Mucosa of descending colon (tissue), 3 donors: ENCODE measurements around the gene INO80E. TPM values are rescaled to one million over a fixed set of nuclear protein-coding genes. Genes with fewer than 3 reads are reported as not detected.

Experiments used
- ATAC-seq: fragments of 200-7000 bp; cut with Tn5 transposase; one replicate; pipeline ENCODE4 v1.9.1; 2020; ENCODE audit warnings: mild to moderate bottlenecking, moderate library complexity
- DNase-seq, 3 donors: peaks; one replicate each; pipeline ENCODE4 v3.0.0-alpha.2; 2020
- H3K36me3 ChIP-seq: fragments of 200-600 bp; one replicate; pipeline ENCODE4 v1.8.0; 2021; ENCODE audit warnings: low read depth, mild to moderate bottlenecking
- H3K4me1 ChIP-seq: fragments of 200-600 bp; one replicate; pipeline ENCODE4 v1.8.0; 2021; ENCODE audit warnings: low read depth, mild to moderate bottlenecking
- H3K4me3 ChIP-seq: fragments of 200-600 bp; one replicate; pipeline ENCODE4 v1.8.0; 2021; ENCODE audit warnings: mild to moderate bottlenecking
- H3K9me3 ChIP-seq: fragments of 200-600 bp; one replicate; pipeline ENCODE4 v1.8.0; 2021; ENCODE audit warnings: mild to moderate bottlenecking
- intact Hi-C, 2 donors: fragments of 100-400 bp; cut with DNase I in 1 of 2; cut with micrococcal nuclease in 1 of 2; formaldehyde crosslinking; loops; one replicate each; pipeline versions ENCODE4 v1.11.0 to v1.11.1; 2022; cut with DNase I, micrococcal nuclease
- total RNA-seq, 3 donors: library from RNA; stranded (reverse); fragmentation: NEBNext Ultra II Directional in 2 of 3; extraction: Animal tissue kit (Norgen Biotek cat#: 25700) in 2 of 3; gene quantifications; one replicate each; pipeline versions ENCODE4 v1.2.1 to v1.2.4, GENCODE V29; 2021 to 2023
- TF ChIP-seq, protein P1 (sequence below): fragments of 200-600 bp; IDR thresholded peaks from one replicate; pipeline ENCODE4 v1.8.0; 2022; ENCODE audit warnings: antibody characterized with exemption, mild to moderate bottlenecking
- donor health status: DM: no; HTN: no; CAD: no; lungs with moderate emphysema.
- donor health status: DM: no; HTN: no; CAD: no.
- donor health status: DM: no; HTN: yes; CAD: no.

Gene INO80E
- total RNA-seq, 3 donors from 2014 or later: 71.2 to 79.5 (median 78.4) TPM

DNA sequence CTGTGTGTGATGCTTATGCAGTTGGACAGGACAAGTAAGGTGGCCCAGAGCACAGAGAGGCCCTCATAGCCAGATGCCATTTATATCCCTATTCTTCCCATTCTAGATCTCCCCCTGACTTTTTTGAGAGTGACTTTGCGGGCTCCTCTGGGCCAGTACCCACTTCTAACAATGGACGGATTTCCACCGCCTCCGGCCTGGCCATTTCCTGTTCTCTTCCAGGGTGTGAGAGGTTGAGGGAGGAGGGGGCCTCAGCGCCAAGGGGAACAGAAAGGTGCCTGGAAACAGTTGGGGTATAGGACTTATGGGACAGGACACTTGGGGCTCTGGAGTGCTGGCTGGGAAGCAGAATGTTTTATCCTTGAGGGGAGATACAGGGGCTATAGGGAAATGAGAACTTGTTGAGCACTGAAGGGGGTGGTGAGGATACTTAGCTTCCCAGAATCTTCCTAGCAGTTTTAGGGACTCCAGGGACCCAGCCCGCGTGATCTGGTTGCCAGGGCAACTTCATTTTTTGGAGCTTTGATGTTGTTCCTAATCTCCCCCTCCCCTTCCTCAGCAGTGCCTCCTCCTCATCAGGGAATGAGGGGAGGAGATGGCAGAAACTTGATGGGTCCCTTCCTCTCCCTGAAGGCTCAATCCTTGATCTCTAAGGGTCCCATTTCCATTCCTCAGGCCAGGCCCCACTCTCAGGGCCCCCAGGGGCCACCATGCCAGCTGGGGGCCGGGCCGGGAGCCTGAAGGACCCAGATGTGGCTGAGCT lies 18.8 kb upstream of the INO80E start:
- no peak for DNase-seq
- TF ChIP-seq, protein P1, sequence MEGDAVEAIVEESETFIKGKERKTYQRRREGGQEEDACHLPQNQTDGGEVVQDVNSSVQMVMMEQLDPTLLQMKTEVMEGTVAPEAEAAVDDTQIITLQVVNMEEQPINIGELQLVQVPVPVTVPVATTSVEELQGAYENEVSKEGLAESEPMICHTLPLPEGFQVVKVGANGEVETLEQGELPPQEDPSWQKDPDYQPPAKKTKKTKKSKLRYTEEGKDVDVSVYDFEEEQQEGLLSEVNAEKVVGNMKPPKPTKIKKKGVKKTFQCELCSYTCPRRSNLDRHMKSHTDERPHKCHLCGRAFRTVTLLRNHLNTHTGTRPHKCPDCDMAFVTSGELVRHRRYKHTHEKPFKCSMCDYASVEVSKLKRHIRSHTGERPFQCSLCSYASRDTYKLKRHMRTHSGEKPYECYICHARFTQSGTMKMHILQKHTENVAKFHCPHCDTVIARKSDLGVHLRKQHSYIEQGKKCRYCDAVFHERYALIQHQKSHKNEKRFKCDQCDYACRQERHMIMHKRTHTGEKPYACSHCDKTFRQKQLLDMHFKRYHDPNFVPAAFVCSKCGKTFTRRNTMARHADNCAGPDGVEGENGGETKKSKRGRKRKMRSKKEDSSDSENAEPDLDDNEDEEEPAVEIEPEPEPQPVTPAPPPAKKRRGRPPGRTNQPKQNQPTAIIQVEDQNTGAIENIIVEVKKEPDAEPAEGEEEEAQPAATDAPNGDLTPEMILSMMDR: no peak
- H3K4me3 ChIP-seq: no peak overlapping the region
- no peaks in the 10 kb centered on the region for H3K9me3 ChIP-seq
- no peaks in the 10 kb centered on the region for H3K36me3 ChIP-seq
- no peak for ATAC-seq
- peaks cover 24% of the 10 kb centered on the region for H3K4me1 ChIP-seq
- intact Hi-C loops: no loop called here

DNA sequence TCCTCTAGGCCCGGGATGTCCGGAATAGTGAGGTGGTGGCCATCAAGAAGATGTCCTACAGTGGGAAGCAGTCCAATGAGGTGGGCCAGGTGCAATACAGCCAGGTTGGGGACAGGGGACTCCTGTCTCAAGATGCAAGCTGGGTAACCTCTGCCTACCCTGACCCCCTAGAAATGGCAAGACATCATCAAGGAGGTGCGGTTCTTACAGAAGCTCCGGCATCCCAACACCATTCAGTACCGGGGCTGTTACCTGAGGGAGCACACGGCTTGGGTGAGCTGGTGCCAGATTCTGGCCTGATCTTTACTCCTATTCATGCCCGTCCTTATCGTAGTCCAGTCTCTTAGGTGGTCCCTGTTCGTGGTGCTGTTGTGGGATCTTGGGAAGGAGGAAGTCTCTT lies 18.0 kb upstream of the INO80E start:
- no peaks in the 10 kb centered on the region for H3K9me3 ChIP-seq
- H3K4me1 ChIP-seq: peaks cover 24% of the 10 kb centered on the region
- H3K36me3 ChIP-seq: peaks cover 3% of the 10 kb centered on the region
- no peak for DNase-seq
- H3K4me3 ChIP-seq: no peak overlapping the region
- intact Hi-C loops: no loop called here
- ATAC-seq: no peak
- TF ChIP-seq, protein P1: no peak

DNA sequence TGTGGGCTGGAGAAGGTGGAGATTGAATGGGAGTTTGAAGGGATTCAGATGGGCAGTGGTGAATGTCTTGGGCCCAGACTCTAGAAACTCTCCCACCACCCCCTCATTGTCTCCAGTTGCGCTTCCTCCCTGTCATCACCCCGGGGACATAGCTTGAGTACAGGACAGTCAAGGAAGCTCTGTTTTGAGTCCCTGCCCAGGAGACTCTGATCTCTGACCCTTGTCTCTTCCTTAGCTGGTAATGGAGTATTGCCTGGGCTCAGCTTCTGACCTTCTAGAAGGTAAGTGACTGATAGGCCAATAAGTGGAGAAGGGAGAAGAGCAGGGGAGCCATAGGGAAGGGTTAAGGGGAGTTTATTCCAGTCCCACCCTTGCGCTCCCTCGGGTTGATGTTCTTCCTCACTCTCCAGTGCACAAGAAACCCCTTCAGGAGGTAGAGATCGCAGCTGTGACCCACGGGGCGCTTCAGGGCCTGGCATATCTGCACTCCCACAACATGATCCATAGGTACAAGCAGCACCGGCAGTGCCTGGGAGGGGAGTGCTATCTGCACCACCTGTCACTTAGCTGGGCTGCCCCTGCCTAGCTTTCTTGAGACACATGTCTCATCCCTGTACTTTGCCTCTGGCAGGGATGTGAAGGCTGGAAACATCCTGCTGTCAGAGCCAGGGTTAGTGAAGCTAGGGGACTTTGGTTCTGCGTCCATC lies 17.3 kb upstream of the INO80E start:
- intact Hi-C loops: no loop called here
- Histone ChIP-seq H3K9me3 (no peaks in the 10 kb centered on the region), H3K36me3 (peaks cover 9% of the 10 kb centered on the region), H3K4me1 (peaks cover 24% of the 10 kb centered on the region), H3K4me3 (no peak overlapping the region)
- TF ChIP-seq, protein P1: no peak
- no peak for ATAC-seq
- no peak for DNase-seq

DNA sequence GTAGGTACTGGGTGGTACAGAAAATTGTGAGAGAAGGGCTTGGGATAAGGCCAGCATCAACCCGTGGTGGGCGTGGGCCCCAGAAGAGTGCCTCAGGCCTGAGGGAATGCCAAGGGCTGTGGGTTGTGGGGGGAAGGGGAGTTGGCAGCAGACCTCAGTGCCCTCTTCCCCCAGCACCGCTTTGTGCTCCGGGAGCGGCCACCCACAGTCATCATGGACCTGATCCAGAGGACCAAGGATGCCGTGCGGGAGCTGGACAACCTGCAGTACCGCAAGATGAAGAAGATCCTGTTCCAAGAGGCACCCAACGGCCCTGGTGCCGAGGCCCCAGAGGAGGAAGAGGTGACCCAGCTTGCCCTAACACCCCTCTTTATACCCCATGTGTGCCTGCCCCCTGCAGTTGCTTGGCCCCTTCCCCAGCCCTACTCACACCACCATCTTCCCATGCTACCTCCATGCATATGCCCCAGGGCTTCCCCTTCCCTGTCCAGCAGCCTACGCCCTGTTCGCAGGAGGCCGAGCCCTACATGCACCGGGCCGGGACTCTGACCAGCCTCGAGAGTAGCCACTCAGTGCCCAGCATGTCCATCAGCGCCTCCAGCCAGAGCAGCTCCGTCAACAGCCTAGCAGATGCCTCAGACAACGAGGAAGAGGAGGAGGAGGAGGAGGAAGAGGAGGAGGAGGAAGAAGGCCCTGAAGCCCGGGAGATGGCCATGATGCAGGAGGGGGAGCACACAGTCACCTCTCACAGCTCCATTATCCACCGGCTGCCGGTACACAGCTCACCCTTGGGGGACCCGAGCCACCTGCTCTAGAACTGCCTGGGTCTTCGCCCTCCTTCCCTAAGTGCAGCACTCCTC lies 13.3 kb upstream of the INO80E start:
- H3K4me1 ChIP-seq: no peaks in the 10 kb centered on the region
- no peaks in the 10 kb centered on the region for H3K9me3 ChIP-seq
- ATAC-seq (no peak), DNase-seq (no peak)
- intact Hi-C loops: no loop called here
- no peak overlapping the region for H3K4me3 ChIP-seq
- TF ChIP-seq, protein P1: no peak
- peaks cover 27% of the 10 kb centered on the region for H3K36me3 ChIP-seq

DNA sequence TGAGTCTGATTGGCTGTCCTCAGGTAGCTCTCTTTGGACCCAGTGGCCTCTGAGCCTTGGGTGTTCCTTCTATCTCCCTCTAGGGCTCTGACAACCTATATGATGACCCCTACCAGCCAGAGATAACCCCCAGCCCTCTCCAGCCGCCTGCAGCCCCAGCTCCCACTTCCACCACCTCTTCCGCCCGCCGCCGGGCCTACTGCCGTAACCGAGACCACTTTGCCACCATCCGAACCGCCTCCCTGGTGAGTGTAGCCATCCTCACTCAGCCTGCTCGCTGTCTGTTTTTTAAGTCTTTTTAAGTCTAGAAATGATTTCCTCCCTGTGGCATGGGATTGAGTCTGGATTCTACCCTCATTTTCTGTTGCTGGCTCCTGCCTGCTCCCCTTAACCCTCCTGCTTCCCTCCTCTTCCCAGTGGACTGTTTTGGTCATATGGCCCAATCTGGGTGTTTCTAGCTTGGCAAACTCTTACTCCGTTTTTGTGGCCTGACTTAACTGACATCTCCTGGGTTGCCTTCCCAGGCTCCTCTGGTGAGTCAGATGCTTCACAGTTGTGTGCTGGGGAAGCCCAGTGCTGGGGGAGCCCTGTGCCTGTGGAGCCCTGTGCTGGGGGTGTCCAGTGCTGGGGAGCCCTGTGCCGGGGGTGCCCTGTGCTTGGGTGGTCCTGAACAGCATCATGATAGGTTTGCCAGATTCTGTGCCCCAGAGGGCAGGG lies 12.5 kb upstream of the INO80E start:
- intact Hi-C loops: no loop called here
- Histone ChIP-seq H3K36me3 (peaks cover 27% of the 10 kb centered on the region), H3K4me3 (no peak overlapping the region), H3K9me3 (no peaks in the 10 kb centered on the region), H3K4me1 (no peaks in the 10 kb centered on the region)
- TF ChIP-seq, protein P1: no peak
- DNase-seq: peak in 1 of 3 donors; percentile 13
- ATAC-seq: no peak
